WTC11 (cell line): Measurements from ENCODE around the gene SBNO2. TPM values are rescaled to one million over a fixed set of nuclear protein-coding genes. Genes with fewer than 3 reads are reported as not detected.
A peak's percentile ranks its signal among the peaks of the same experiment; 100 is the strongest.

Source experiments
- ATAC-seq: fragments of 200-7000 bp; cut with Tn5 transposase; 2 replicates; pipeline ENCODE4 v1.10.0; 2021; ENCODE audit warnings: mild to moderate bottlenecking, moderate library complexity
- CTCF ChIA-PET: fragments of 300-600 bp; sonication (Branson Sonifier 250); formaldehyde crosslinking; loops from one replicate; lab custom pipeline; 2021; ENCODE audit warnings: antibody characterized with exemption; lab: Charles Lee
- POLR2A ChIA-PET: fragments of 350-600 bp; sonication (Branson Sonifier 250); formaldehyde crosslinking; loops from one replicate; lab custom pipeline; 2021; ENCODE audit warnings: antibody characterized with exemption; lab: Charles Lee
- DNase-seq: peaks from one replicate; pipeline ENCODE4 v3.0.0; 2021; ENCODE audit warnings: low spot score
- H3K27ac Mint-ChIP-seq: 2 replicates; pipeline ENCODE4 v1.8.0; 2021; ENCODE audit warnings: mixed read lengths
- H3K27me3 Mint-ChIP-seq: 2 replicates; pipeline ENCODE4 v1.8.0; 2021; ENCODE audit warnings: low read depth, mild to moderate bottlenecking, moderate library complexity, mixed read lengths
- H3K36me3 Mint-ChIP-seq: 2 replicates; pipeline ENCODE4 v1.8.0; 2021; ENCODE audit warnings: mixed read lengths
- H3K4me1 Mint-ChIP-seq: 2 replicates; pipeline ENCODE4 v1.8.0; 2022; ENCODE audit warnings: mixed read lengths
- H3K4me3 Mint-ChIP-seq: 2 replicates; pipeline ENCODE4 v1.8.0; 2021; ENCODE audit warnings: mild to moderate bottlenecking, moderate library complexity, mixed read lengths
- H3K9me3 Mint-ChIP-seq: 2 replicates; pipeline ENCODE4 v1.8.0; 2021; ENCODE audit warnings: mixed read lengths
- E2F4 ChIP-seq: sonication (generic); formaldehyde crosslinking; IDR thresholded peaks from 2 replicates; pipeline ENCODE4 v1.8.1; 2022; ENCODE audit warnings: low read depth, mild to moderate bottlenecking, moderate library complexity, missing genetic modification reagents, borderline replicate concordance
- ELF4 ChIP-seq: sonication (generic); formaldehyde crosslinking; IDR thresholded peaks from 2 replicates; pipeline ENCODE4 v1.8.1; 2022; ENCODE audit warnings: low read depth, mild to moderate bottlenecking, moderate library complexity, missing genetic modification reagents
- ETV6 ChIP-seq: sonication (generic); formaldehyde crosslinking; IDR thresholded peaks from 2 replicates; pipeline ENCODE4 v1.8.1; 2022; ENCODE audit warnings: mild to moderate bottlenecking, missing genetic modification reagents
- FOXP1 ChIP-seq: sonication (generic); formaldehyde crosslinking; IDR thresholded peaks from 2 replicates; pipeline ENCODE4 v1.8.0; 2022; ENCODE audit warnings: missing genetic modification reagents, mild to moderate bottlenecking, moderate library complexity, borderline replicate concordance
- HMGA2 ChIP-seq: fragments of 250-450 bp; sonication (Bioruptor Pico); IDR thresholded peaks from 2 replicates; pipeline ENCODE4 v1.4.0; 2021; ENCODE audit warnings: mild to moderate bottlenecking, moderate library complexity
- HMGXB4 ChIP-seq: sonication (generic); formaldehyde crosslinking; IDR thresholded peaks from 2 replicates; pipeline ENCODE4 v1.8.1; 2023; ENCODE audit warnings: mild to moderate bottlenecking, moderate library complexity, missing genetic modification reagents
- JAZF1 ChIP-seq: fragments of 250-450 bp; sonication (Bioruptor Pico); IDR thresholded peaks from 2 replicates; pipeline ENCODE4 v1.9.0; 2021; ENCODE audit warnings: moderate library complexity, mild to moderate bottlenecking, inconsistent platforms
- MXD4 ChIP-seq: fragments of 250-450 bp; sonication (Bioruptor Pico); IDR thresholded peaks from 2 replicates; pipeline ENCODE4 v1.8.0; 2021; ENCODE audit warnings: mild to moderate bottlenecking, moderate library complexity, borderline replicate concordance
- NFE2L1 ChIP-seq: sonication (generic); formaldehyde crosslinking; IDR thresholded peaks from 2 replicates; pipeline ENCODE4 v1.8.1; 2023; ENCODE audit warnings: missing genetic modification reagents
- NR2C2 ChIP-seq: sonication (generic); formaldehyde crosslinking; IDR thresholded peaks from 2 replicates; pipeline ENCODE4 v1.8.0; 2022; ENCODE audit warnings: mild to moderate bottlenecking, missing genetic modification reagents
- NR3C1 ChIP-seq: sonication (generic); formaldehyde crosslinking; conservative IDR thresholded peaks from 2 replicates; pipeline ENCODE4 v1.8.1; 2023; ENCODE audit warnings: low read depth, mild to moderate bottlenecking, missing genetic modification reagents
- SMAD3 ChIP-seq: sonication (generic); formaldehyde crosslinking; IDR thresholded peaks from 2 replicates; pipeline ENCODE4 v1.8.0; 2022; ENCODE audit warnings: missing genetic modification reagents, mild to moderate bottlenecking, borderline replicate concordance
- USF1 ChIP-seq: sonication (generic); formaldehyde crosslinking; IDR thresholded peaks from 2 replicates; pipeline ENCODE4 v1.8.0; 2022; ENCODE audit warnings: mild to moderate bottlenecking, missing genetic modification reagents
- ZBTB21 ChIP-seq: sonication (generic); formaldehyde crosslinking; IDR thresholded peaks from 2 replicates; pipeline ENCODE4 v1.8.1; 2023; ENCODE audit warnings: mild to moderate bottlenecking, missing genetic modification reagents, borderline replicate concordance
- ZNF263 ChIP-seq: sonication (generic); formaldehyde crosslinking; IDR thresholded peaks from 2 replicates; pipeline ENCODE4 v1.8.1; 2022; ENCODE audit warnings: low read depth, mild to moderate bottlenecking, moderate library complexity, missing genetic modification reagents
- ZNF416 ChIP-seq: fragments of 250-450 bp; sonication (Bioruptor Pico); IDR thresholded peaks from 2 replicates; pipeline ENCODE4 v1.9.0; 2021; ENCODE audit warnings: mild to moderate bottlenecking, inconsistent platforms
- total RNA-seq: library from RNA; stranded (reverse); gene quantifications from 3 replicates; pipeline ENCODE4 v1.2.3, GENCODE V29; 2021
- TF ChIP-seq, protein P1 (sequence below): fragments of 250-450 bp; sonication (Bioruptor Pico); IDR thresholded peaks from 2 replicates; pipeline ENCODE4 v1.9.0; 2021; ENCODE audit warnings: moderate library complexity, mild to moderate bottlenecking, inconsistent platforms, borderline replicate concordance
- TF ChIP-seq, protein P2 (sequence below): fragments of 250-450 bp; sonication (Bioruptor Pico); IDR thresholded peaks from 2 replicates; pipeline ENCODE4 v1.8.0; 2021; ENCODE audit warnings: mild to moderate bottlenecking

Gene SBNO2
- total RNA-seq, 1 experiment from 2014 or later = 57.3 TPM

DNA sequence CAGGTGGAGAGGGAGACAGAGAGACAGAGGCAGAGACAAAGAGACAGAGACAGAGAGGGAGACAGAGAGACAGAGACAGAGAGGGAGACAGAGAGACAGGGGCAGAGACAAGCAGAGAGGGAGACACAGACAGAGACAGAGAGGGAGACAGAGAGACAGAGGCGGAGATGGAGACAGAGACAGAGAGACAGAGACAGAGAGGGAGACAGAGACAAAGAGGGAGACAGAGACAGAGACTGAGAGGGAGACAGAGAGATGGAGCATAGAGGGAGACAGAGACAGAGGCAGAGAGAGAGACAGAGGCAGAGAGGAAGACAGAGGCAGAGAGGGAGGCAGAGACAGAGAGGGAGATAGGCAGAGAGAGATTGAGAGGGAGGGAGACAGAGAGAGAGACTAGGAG, 29.3 kb downstream of the SBNO2 start (continued):
- TF ChIP-seq ZBTB21 (CRISPR knock-in tag) = no peak

DNA sequence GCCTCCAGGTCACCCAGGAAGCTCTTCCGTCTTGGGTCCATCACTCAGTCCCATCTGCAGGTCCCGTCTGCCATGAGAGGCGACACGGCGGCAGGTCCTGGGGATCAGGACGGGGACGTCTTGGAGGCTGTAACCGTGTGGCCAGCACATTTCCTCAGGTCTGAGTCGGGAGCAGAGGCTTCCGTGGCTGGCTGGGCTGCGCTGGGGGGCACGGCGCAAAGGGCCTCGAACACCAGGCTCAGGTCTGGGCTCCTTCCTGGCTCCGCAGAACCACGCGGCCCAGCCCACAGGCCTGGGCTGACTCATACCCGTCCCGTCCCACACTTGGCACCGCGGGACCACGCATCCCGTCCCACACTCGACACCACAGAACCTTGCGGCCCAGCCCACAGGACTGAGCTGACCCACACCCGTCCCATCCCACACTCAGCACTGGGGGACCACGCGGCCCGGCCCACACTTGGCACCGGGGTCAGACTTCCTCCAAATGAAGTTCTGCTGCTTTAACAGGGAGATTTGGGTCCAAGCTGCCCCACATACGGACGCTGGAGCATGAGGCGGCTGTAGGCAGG, 30.2 kb downstream of the SBNO2 start:
- CTCF ChIA-PET = no interaction called here
- H3K4me1 Mint-ChIP-seq = peaks cover 10% of the 10 kb centered on the region

DNA sequence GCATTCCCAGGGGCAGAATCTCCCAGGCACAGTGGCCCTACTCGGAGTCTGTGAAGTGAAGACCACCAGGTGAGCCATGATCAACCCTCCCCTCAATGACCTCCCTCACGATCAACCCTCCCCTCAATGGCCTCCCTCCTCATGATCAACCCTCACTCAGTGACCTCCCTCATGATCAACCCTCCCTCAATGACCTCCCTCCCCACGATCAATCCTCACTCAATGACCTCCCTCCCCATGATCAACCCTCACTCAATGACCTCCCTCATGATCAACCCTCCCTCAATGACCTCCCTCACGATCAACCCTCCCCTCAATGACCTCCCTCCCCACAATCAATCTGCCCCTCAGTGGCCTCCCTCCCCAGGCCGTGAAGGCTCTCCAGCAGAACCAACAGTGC, 32.1 kb downstream of the SBNO2 start:
- Mint-ChIP-seq H3K4me3 (no peak overlapping the region), H3K27me3 (no peaks in the 10 kb centered on the region), H3K27ac (no peak overlapping the region), H3K36me3 (peaks cover 27% of the 10 kb centered on the region), H3K4me1 (peaks cover 7% of the 10 kb centered on the region), H3K9me3 (peaks cover 5% of the 10 kb centered on the region)
- CTCF ChIA-PET = no interaction called here
- ATAC-seq (no peak), DNase-seq (no peak)
- TF ChIP-seq HMGA2 (CRISPR knock-in tag) (no peak), ETV6 (no peak), HMGXB4 (CRISPR knock-in tag) (no peak), ZNF416 (CRISPR knock-in tag) (no peak), E2F4 (CRISPR knock-in tag) (no peak), JAZF1 (CRISPR knock-in tag) (no peak), USF1 (CRISPR knock-in tag) (no peak), SMAD3 (CRISPR knock-in tag) (no peak), ELF4 (CRISPR knock-in tag) (no peak)
- TF ChIP-seq, protein P1, sequence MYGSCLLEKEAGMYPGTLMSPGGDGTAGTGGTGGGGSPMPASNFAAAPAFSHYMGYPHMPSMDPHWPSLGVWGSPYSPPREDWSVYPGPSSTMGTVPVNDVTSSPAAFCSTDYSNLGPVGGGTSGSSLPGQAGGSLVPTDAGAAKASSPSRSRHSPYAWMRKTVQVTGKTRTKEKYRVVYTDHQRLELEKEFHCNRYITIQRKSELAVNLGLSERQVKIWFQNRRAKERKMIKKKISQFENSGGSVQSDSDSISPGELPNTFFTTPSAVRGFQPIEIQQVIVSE = no peak
- TF ChIP-seq, protein P2, sequence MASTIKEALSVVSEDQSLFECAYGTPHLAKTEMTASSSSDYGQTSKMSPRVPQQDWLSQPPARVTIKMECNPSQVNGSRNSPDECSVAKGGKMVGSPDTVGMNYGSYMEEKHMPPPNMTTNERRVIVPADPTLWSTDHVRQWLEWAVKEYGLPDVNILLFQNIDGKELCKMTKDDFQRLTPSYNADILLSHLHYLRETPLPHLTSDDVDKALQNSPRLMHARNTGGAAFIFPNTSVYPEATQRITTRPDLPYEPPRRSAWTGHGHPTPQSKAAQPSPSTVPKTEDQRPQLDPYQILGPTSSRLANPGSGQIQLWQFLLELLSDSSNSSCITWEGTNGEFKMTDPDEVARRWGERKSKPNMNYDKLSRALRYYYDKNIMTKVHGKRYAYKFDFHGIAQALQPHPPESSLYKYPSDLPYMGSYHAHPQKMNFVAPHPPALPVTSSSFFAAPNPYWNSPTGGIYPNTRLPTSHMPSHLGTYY (CRISPR knock-in tag) = no peak
- POLR2A ChIA-PET = no interaction called here

More for the DNA sequence above, 30.2 kb downstream of the SBNO2 start:
- Mint-ChIP-seq H3K9me3 (peaks cover 5% of the 10 kb centered on the region), H3K27me3 (no peaks in the 10 kb centered on the region), H3K4me3 (no peak overlapping the region), H3K27ac (no peak overlapping the region), H3K36me3 (peaks cover 27% of the 10 kb centered on the region)
- POLR2A ChIA-PET = no interaction called here
- TF ChIP-seq FOXP1 (CRISPR knock-in tag) (0 out of 2 replicates have a peak, but pooled peaks have one; percentile 33), NR2C2 (no peak), ZNF263 (CRISPR knock-in tag) (no peak), NFE2L1 (CRISPR knock-in tag) (no peak), NR3C1 (CRISPR knock-in tag) (no peak), MXD4 (CRISPR knock-in tag) (no peak)
- ATAC-seq = no peak
- DNase-seq = peak; percentile 9
